HG02943 (cell line): ENCODE results near the gene SLC25A15.
"Not testable (repeated sequence)": the region's sequence is repeated elsewhere in the genome, so short reads cannot be mapped to it uniquely, and the experiment has no call there.

Source experiments
- ATAC-seq: cut with Tn5 transposase; IDR thresholded peaks from one replicate; pipeline ENCODE4 v1.9.1; 2021; ENCODE audit warnings: mild to moderate bottlenecking, low read depth, moderate library complexity; ENCODE audit not compliant: unreplicated experiment

The SLC25A15 gene

GRCh38 chr13:40812102-40812501, 22.7 kb downstream of the SLC25A15 start:
- ATAC-seq = no peak

GRCh38 chr13:40812724-40813445, 23.5 kb downstream of the SLC25A15 start:
- ATAC-seq = no peak

GRCh38 chr13:40813667-40814454, 24.4 kb downstream of the SLC25A15 start:
- no peak for ATAC-seq

DNA sequence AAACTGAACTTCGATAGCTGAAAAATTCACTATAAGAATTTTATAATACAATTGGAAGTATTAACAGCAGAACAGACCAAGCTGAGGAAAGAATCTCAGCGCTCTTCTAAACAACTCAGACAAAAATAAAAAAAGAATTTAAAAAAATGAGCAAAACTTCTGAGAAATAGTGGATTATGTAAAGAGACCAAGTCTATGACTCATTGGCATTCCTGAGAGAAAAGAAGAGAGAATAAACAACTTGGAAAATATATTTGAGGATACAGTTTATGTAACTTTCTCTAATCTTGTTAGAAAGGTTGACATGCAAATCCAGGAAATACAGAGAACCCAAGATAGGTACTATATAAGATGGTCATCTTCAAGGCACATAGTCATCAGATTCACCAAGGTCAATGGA, 25.4 kb downstream of the SLC25A15 start:
- no peak for ATAC-seq

DNA sequence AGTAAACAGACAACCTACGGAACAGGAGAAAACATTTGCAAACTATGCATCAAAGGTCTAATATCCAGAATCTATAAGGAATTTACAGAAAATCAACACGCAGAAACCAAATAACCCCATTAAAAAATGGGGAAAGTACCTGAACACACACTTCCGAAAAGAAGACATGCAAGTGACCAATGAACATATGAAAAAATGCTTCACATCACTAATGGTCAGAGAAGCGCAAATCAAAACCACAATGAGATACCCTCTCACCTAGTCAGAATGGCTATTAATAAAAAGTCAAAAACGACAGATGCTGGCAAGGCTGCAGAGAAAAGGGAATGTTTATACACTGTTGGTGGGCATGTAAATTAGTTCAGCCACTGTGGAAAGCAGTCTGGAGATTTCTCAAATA, 29.5 kb downstream of the SLC25A15 start:
- no peak for ATAC-seq

DNA sequence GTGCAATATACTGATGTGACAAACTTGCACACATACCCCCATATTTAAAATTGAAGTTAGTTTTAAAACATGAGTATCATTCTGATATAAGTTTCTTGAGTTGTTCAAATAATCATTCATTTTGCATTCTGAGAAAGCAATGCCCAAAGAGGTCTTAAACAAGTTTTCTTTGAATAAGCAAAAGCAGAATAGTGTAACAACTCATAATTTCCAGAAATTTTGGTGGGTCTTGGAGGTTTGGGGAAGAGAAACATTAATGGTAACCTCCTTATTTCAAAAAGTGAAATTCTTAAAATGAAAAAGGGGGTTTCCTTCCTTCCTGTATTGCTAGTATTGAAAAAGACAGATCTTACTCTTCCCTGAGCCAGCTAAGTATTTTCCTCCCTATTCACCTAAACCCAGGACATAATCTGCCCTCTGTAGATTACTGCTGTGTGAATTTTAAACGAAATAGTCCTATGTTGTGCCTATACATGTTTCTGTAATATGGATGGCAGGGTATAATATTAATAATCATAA, 30.4 kb downstream of the SLC25A15 start:
- no peak for ATAC-seq

GRCh38 chr13:40839725-40840124, 50.3 kb downstream of the SLC25A15 start:
- not testable (repeated sequence) for ATAC-seq

GRCh38 chr13:40840955-40841354, 51.5 kb downstream of the SLC25A15 start:
- not testable (repeated sequence) for ATAC-seq
